Activated CD8-positive, alpha-beta memory T cell treated with anti-CD3 and anti-CD28 coated beads, Interleukin-2, amount 50 U/mL, for 1 hour (primary cell): ENCODE results near the gene PRAMEF7.
"Not testable (repeated sequence)": the region's sequence is repeated elsewhere in the genome, so short reads cannot be mapped to it uniquely, and the experiment has no call there.

ENCODE experiments used
- DNase-seq: peaks from one replicate; pipeline ENCODE4 v3.0.0-alpha.2; 2020; ENCODE audit errors: extremely low read depth

PRAMEF7 gene

GRCh38 chr1:12916310-12916709, at the start of gene PRAMEF7:
PRAMEF7 (plus strand) TSS chr1:12916610; CDS start chr1:12917693, 1,083 bp downstream.
- DNase-seq = not testable (repeated sequence)

- not testable (repeated sequence) for DNase-seq
Observed at GRCh38 chr1:12878453-12878852, 38.0 kb upstream of the PRAMEF7 start.

GRCh38 chr1:12886101-12886500, 30.3 kb upstream of the PRAMEF7 start, which contains the start of gene PRAMEF4:
PRAMEF4 (minus strand) TSS chr1:12886201; CDS start chr1:12883394, 2,807 bp downstream.
- DNase-seq = not testable (repeated sequence)

- DNase-seq = not testable (repeated sequence)
Observed at GRCh38 chr1:12898170-12898569, 18.2 kb upstream of the PRAMEF7 start, which contains the start of gene PRAMEF10. PRAMEF10 (minus strand) TSS chr1:12898270; CDS start chr1:12895847, 2,423 bp downstream.

GRCh38 chr1:12899186-12899585, 17.2 kb upstream of the PRAMEF7 start:
- not testable (repeated sequence) for DNase-seq

GRCh38 chr1:12903793-12904572, 12.4 kb upstream of the PRAMEF7 start:
- DNase-seq = not testable (repeated sequence)

GRCh38 chr1:12921749-12922148, 5.3 kb downstream of the PRAMEF7 start:
- DNase-seq = not testable (repeated sequence)

- DNase-seq = not testable (repeated sequence)
Observed at GRCh38 chr1:12924368-12924767, 8.0 kb downstream of the PRAMEF7 start.

GRCh38 chr1:12947480-12947879, 31.1 kb downstream of the PRAMEF7 start, which contains the start of gene PRAMEF6:
PRAMEF6 (minus strand) TSS chr1:12947580; CDS start chr1:12942518, 5,062 bp downstream.
- DNase-seq = not testable (repeated sequence)
